ENCODE data around the gene DACH1. TPM values are rescaled to one million over a fixed set of nuclear protein-coding genes. Genes with fewer than 3 reads are reported as not detected.

DACH1 gene
- total RNA-seq, 1 experiment from 2014 or later = not detected

DNA sequence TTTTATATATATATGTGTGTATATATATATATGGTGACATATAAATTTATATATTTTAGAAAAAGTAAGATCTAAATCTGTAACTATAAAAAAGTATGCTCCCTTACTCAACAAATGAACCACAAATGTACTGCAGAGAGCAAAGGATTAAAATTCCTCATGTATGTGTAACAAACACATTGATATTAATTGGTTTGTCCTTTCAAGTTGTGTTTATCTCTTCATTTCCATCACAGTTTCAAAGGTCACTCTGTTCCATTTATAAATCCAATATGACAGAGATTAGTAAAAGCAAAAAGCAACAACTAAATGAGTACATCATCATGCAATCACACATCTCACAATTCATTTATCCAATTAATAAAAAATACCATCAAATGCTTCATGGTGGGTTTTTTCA is 247.9 kb downstream of the DACH1 start:
- TF ChIP-seq CEBPB (IDR thresholded peaks at IDR 0.05; ENCODE audit: low read depth) = no peak
- TF ChIP-seq RAD21 (IDR thresholded peaks at IDR 0.05; ENCODE audit: low read depth) = no peak
- no peak for TF ChIP-seq SRF (IDR thresholded peaks at IDR 0.05; ENCODE audit: low read depth)
- no peak for TF ChIP-seq POLR2A (IDR thresholded peaks at IDR 0.05; ENCODE audit: borderline replicate concordance, extremely low read depth, insufficient read depth, insufficient read length)
- no peak for TF ChIP-seq ZFX (IDR thresholded peaks at IDR 0.05)
- TF ChIP-seq SP1 (IDR thresholded peaks at IDR 0.05; ENCODE audit: low read depth) = no peak
- TF ChIP-seq POLR2AphosphoS5 (IDR thresholded peaks at IDR 0.05; ENCODE audit: low read depth, low read length) = no peak
- TF ChIP-seq ELF1 (IDR thresholded peaks at IDR 0.05; ENCODE audit: borderline replicate concordance, low read depth) = no peak
- no peak for TF ChIP-seq YY1 (IDR thresholded peaks at IDR 0.05; ENCODE audit: extremely low read depth, insufficient replicate concordance, low read depth, low read length)
- no peak for TF ChIP-seq ZNF274 (IDR thresholded peaks at IDR 0.05; ENCODE audit: low read depth, low read length)
- TF ChIP-seq, protein P1, sequence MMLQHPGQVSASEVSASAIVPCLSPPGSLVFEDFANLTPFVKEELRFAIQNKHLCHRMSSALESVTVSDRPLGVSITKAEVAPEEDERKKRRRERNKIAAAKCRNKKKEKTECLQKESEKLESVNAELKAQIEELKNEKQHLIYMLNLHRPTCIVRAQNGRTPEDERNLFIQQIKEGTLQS (IDR thresholded peaks at IDR 0.05) = no peak
- TF ChIP-seq FOSL1 (IDR thresholded peaks at IDR 0.05; ENCODE audit: low read depth) = no peak
- no peak for TF ChIP-seq SIN3A (IDR thresholded peaks at IDR 0.05; ENCODE audit: low read depth)
- no peak for TF ChIP-seq CBX3 (IDR thresholded peaks at IDR 0.05; ENCODE audit: low read depth)
- CTCF ChIA-PET = no interaction called here
- H3K36me3 ChIP-seq (ENCODE audit: control insufficient read depth in 1 of 2, insufficient read depth in 2 of 2, low read length in 2 of 2) = no peaks in the 10 kb centered on the region
- no peak overlapping the region for H3K9ac ChIP-seq (ENCODE audit: low read length)
- no peak overlapping the region for H3K4me3 ChIP-seq (replicated peaks in 1 of 2; ENCODE audit: low read depth in 1 of 2, low read length in 2 of 2)
- no peaks in the 10 kb centered on the region for H3K9me3 ChIP-seq (ENCODE audit: control insufficient read depth in 1 of 2, insufficient read depth in 1 of 2, low read depth in 1 of 2, low read length in 2 of 2)
- no peak for ATAC-seq
- H3K4me2 ChIP-seq (ENCODE audit: low read length) = no peak overlapping the region
- H3K79me2 ChIP-seq (ENCODE audit: insufficient read depth, low read length) = no peaks in the 10 kb centered on the region
- POLR2A ChIA-PET = no interaction called here
- no peaks in the 10 kb centered on the region for H3K27me3 ChIP-seq (ENCODE audit: insufficient read depth, low read length)
- H3K27ac ChIP-seq (ENCODE audit: low read depth, low read length) = no peak overlapping the region
- RAD21 ChIA-PET (ENCODE audit: low non-redundant PET in 1 of 2, low total read pairs in 2 of 2, uncharacterized antibody in 2 of 2, unreplicated experiment in 2 of 2) = no interaction called here
- BruUV-seq (replicated peaks) = no TSS peak
- no peaks in the 10 kb centered on the region for H3K9me2 ChIP-seq (ENCODE audit: insufficient read depth)
- intact Hi-C loops (cut with micrococcal nuclease) = no loop called here
- DNase-seq (ENCODE audit: low read depth, low spot score) = no peak
- H2AFZ ChIP-seq (ENCODE audit: low read depth, low read length, poor library complexity, severe bottlenecking) = no peak overlapping the region
- no peaks in the 10 kb centered on the region for H4K20me1 ChIP-seq (ENCODE audit: insufficient read depth)
- no peaks in the 10 kb centered on the region for H3K4me1 ChIP-seq (ENCODE audit: control insufficient read depth in 1 of 2, insufficient read depth in 2 of 2, low read length in 2 of 2)

DNA sequence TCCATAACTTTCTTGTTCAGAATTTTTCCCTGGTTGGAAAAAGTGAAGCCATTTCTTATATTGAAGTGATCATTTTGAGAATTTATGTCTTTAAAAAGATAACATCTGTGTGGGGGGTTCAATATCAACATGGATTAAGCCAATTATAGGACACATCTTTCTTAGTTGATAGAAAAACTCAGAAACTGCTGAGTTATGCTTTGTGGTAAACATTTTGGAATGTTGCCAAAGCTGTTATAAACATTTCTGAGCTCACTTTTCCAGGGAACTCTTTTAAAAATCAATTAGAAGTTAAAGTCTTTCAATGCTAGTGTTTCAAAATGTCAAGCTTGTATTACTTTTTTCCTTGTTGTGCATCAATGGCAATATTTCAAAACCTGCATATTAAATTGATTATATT is 248.8 kb downstream of the DACH1 start:
- intact Hi-C loops (cut with micrococcal nuclease) = no loop called here
- no peaks in the 10 kb centered on the region for H3K36me3 ChIP-seq (ENCODE audit: control insufficient read depth in 1 of 2, insufficient read depth in 2 of 2, low read length in 2 of 2)
- no peak for ATAC-seq
- no peaks in the 10 kb centered on the region for H3K27me3 ChIP-seq (ENCODE audit: insufficient read depth, low read length)
- no peaks in the 10 kb centered on the region for H3K4me1 ChIP-seq (ENCODE audit: control insufficient read depth in 1 of 2, insufficient read depth in 2 of 2, low read length in 2 of 2)
- DNase-seq (ENCODE audit: low read depth, low spot score) = no peak
- H2AFZ ChIP-seq (ENCODE audit: low read depth, low read length, poor library complexity, severe bottlenecking) = no peak overlapping the region
- CTCF ChIA-PET = no interaction called here
- no peaks in the 10 kb centered on the region for H3K79me2 ChIP-seq (ENCODE audit: insufficient read depth, low read length)
- no peaks in the 10 kb centered on the region for H4K20me1 ChIP-seq (ENCODE audit: insufficient read depth)
- no peak overlapping the region for H3K9ac ChIP-seq (ENCODE audit: low read length)
- RAD21 ChIA-PET (ENCODE audit: low non-redundant PET in 1 of 2, low total read pairs in 2 of 2, uncharacterized antibody in 2 of 2, unreplicated experiment in 2 of 2) = no interaction called here
- no peak overlapping the region for H3K4me3 ChIP-seq (replicated peaks in 1 of 2; ENCODE audit: low read depth in 1 of 2, low read length in 2 of 2)
- TF ChIP-seq, protein P2, sequence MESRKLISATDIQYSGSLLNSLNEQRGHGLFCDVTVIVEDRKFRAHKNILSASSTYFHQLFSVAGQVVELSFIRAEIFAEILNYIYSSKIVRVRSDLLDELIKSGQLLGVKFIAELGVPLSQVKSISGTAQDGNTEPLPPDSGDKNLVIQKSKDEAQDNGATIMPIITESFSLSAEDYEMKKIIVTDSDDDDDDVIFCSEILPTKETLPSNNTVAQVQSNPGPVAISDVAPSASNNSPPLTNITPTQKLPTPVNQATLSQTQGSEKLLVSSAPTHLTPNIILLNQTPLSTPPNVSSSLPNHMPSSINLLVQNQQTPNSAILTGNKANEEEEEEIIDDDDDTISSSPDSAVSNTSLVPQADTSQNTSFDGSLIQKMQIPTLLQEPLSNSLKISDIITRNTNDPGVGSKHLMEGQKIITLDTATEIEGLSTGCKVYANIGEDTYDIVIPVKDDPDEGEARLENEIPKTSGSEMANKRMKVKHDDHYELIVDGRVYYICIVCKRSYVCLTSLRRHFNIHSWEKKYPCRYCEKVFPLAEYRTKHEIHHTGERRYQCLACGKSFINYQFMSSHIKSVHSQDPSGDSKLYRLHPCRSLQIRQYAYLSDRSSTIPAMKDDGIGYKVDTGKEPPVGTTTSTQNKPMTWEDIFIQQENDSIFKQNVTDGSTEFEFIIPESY (IDR thresholded peaks at IDR 0.05; ENCODE audit: extremely low read depth, insufficient replicate concordance, low read length) = no peak
- TF ChIP-seq EZH2 (IDR thresholded peaks at IDR 0.05) = no peak
- TF ChIP-seq CEBPB (IDR thresholded peaks at IDR 0.05; ENCODE audit: low read depth) = no peak
- no peak for TF ChIP-seq EZH2phosphoT487 (IDR thresholded peaks at IDR 0.05; ENCODE audit: borderline replicate concordance)
- no peak for TF ChIP-seq EGR1 (IDR thresholded peaks at IDR 0.05; ENCODE audit: low read depth)
- TF ChIP-seq FOSL1 (IDR thresholded peaks at IDR 0.05; ENCODE audit: low read depth) = no peak
- TF ChIP-seq YY1 (IDR thresholded peaks at IDR 0.05; ENCODE audit: extremely low read depth, insufficient replicate concordance, low read depth, low read length) = no peak
- H3K9me2 ChIP-seq (ENCODE audit: insufficient read depth) = no peaks in the 10 kb centered on the region
- H3K27ac ChIP-seq (ENCODE audit: low read depth, low read length) = no peak overlapping the region
- H3K4me2 ChIP-seq (ENCODE audit: low read length) = no peak overlapping the region
- no peaks in the 10 kb centered on the region for H3K9me3 ChIP-seq (ENCODE audit: control insufficient read depth in 1 of 2, insufficient read depth in 1 of 2, low read depth in 1 of 2, low read length in 2 of 2)
- BruUV-seq (replicated peaks) = no TSS peak
- POLR2A ChIA-PET = no interaction called here

Measured in HCT116 (cell line).